DOHH2 (cell line): Measurements from ENCODE around the gene ZDHHC17.

Experiments used
- CTCF ChIP-seq: fragments of 200-600 bp; sonication (generic); IDR thresholded peaks from one replicate; pipeline ENCODE4 v1.5.1; 2014; ENCODE audit warnings: antibody characterized with exemption, mild to moderate bottlenecking, low read depth, low read length; ENCODE audit not compliant: poor library complexity, severe bottlenecking
- EZH2phosphoT487 ChIP-seq: fragments of 200-600 bp; sonication (generic); IDR thresholded peaks from 2 replicates; pipeline ENCODE4 v1.6.1; 2017; ENCODE audit warnings: borderline replicate concordance, mild to moderate bottlenecking, antibody characterized with exemption, low read length, moderate library complexity, mixed read lengths

GRCh38 chr12:76899522-76899921 lies 135.6 kb downstream of the ZDHHC17 start:
- TF ChIP-seq CTCF, result no peak
- no peak for TF ChIP-seq EZH2phosphoT487
